ENCODE measurements around the gene MICALL2. TPM values are rescaled to one million over a fixed set of nuclear protein-coding genes. Genes with fewer than 3 reads are reported as not detected.

MICALL2 gene
- total and polyA plus RNA-seq, 2 experiments from 2014 or later: 6.4 to 12.2 TPM

- H3K9ac ChIP-seq: no peak overlapping the region
- no peak overlapping the region for H3K4me2 ChIP-seq (ENCODE audit: unreplicated experiment)
- peak; percentile 39 for DNase-seq
- TF ChIP-seq EZH2 (IDR thresholded peaks at IDR 0.05; ENCODE audit: insufficient read depth, poor library complexity, severe bottlenecking) (no peak), EZH2phosphoT487 (IDR thresholded peaks at IDR 0.05; ENCODE audit: insufficient read depth, low read depth) (no peak)
- H3K4me3 ChIP-seq: no peak overlapping the region
- peaks cover 17% of the 10 kb centered on the region for H3F3A ChIP-seq (ENCODE audit: insufficient read depth)
- no peaks in the 10 kb centered on the region for H4K20me1 ChIP-seq (ENCODE audit: insufficient read depth)
- no peaks in the 10 kb centered on the region for H3K79me2 ChIP-seq (ENCODE audit: insufficient read depth)
- H3K36me3 ChIP-seq (ENCODE audit: low read depth): no peaks in the 10 kb centered on the region
- no peak overlapping the region for H3K27ac ChIP-seq
- WGBS, 2 experiments (ENCODE audit: low coverage in 1 of 2, low lambda C conversion rate in 2 of 2, missing lambda C conversion rate in 2 of 2): 57 to 68% methylated on average over 14 to 18 of the region's 18 CpGs
- in situ Hi-C loops (cut with MboI): no loop called here
- H2AFZ ChIP-seq: no peak overlapping the region
- H3K9me3 ChIP-seq (ENCODE audit: low read depth): no peaks in the 10 kb centered on the region
- H3K9me2 ChIP-seq (ENCODE audit: insufficient read depth): no peaks in the 10 kb centered on the region
- no peaks in the 10 kb centered on the region for H3K27me3 ChIP-seq (replicated peaks; ENCODE audit: insufficient read depth)
- peaks cover 13% of the 10 kb centered on the region for H3K4me1 ChIP-seq (ENCODE audit: insufficient read depth)
These were observed 4.5 kb upstream of the MICALL2 start for GRCh38 chr7:1463676-1464223.

GRCh38 chr7:1461646-1462375 lies 2.5 kb upstream of the MICALL2 start:
- no peak for DNase-seq
- Histone ChIP-seq H3K9me3 (ENCODE audit: low read depth) (no peaks in the 10 kb centered on the region), H3K4me2 (ENCODE audit: unreplicated experiment) (no peak overlapping the region), H3K27ac (no peak overlapping the region), H3K4me1 (ENCODE audit: insufficient read depth) (peaks cover 21% of the 10 kb centered on the region), H3K36me3 (ENCODE audit: low read depth) (no peaks in the 10 kb centered on the region), H3F3A (ENCODE audit: insufficient read depth) (peaks cover 17% of the 10 kb centered on the region), H3K9ac (no peak overlapping the region), H2AFZ (no peak overlapping the region), H3K79me2 (ENCODE audit: insufficient read depth) (peaks cover 19% of the 10 kb centered on the region), H3K27me3 (replicated peaks; ENCODE audit: insufficient read depth) (no peaks in the 10 kb centered on the region), H3K4me3 (no peak overlapping the region), H3K9me2 (ENCODE audit: insufficient read depth) (no peaks in the 10 kb centered on the region), H4K20me1 (ENCODE audit: insufficient read depth) (no peaks in the 10 kb centered on the region)
- in situ Hi-C loops (cut with MboI): no loop called here
- 85 to 87% methylated on average over 13 to 18 of the region's 18 CpGs for WGBS, 2 experiments (ENCODE audit: low coverage in 1 of 2, low lambda C conversion rate in 2 of 2, missing lambda C conversion rate in 2 of 2)
- TF ChIP-seq EZH2 (IDR thresholded peaks at IDR 0.05; ENCODE audit: insufficient read depth, poor library complexity, severe bottlenecking) (no peak), EZH2phosphoT487 (IDR thresholded peaks at IDR 0.05; ENCODE audit: insufficient read depth, low read depth) (no peak)

DNA sequence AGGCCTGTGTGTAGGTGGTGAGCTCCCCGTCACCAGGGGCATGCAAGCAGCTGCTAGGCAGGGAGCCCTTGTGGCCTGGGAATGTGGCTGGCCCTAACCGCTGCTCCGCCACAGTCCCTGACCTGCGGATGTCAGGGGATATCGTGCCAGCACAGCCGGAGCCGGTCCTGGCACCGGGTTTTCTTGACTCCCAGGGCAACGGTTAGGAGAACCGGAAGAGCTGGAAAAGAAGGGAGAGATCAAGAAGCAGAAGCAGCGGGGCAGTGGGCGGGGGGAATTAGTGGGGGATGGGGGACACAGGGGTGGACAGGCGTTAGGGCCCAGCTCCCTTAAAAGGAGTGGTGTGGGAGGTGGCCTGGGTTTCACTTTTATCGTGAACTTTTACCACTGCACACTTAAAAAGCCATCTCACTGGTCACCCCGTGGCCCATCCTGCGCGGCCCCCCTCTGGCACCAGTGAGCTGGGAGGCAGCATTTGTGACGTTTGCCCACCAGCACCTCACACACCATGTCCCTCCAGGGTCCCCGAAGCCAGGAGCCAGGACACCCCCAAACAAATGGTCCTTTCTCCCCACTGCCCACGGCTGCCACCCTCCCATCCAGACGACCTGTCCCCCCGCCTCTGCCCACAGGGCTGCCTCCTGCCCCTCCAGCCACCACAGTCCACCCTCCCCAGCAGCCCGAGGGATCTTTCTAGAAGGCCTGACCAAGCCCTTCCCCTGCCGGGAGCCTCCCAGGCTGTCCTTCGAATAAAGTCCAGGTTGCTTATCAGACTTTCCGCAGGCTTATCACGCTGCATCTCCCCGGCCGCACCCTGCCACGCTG lies 1.8 kb upstream of the MICALL2 start:
- Histone ChIP-seq H3K9ac (peak overlapping the region; percentile 72), H3K27ac (peak overlapping the region; percentile 34)

More for the DNA sequence above, 1.8 kb upstream of the MICALL2 start:
- H3K27me3 ChIP-seq (replicated peaks; ENCODE audit: insufficient read depth): no peaks in the 10 kb centered on the region
- H3K4me2 ChIP-seq (ENCODE audit: unreplicated experiment): peak overlapping the region; percentile 79
- H3K9me2 ChIP-seq (ENCODE audit: insufficient read depth): no peaks in the 10 kb centered on the region
- H3K4me3 ChIP-seq: peak overlapping the region; percentile 67; the same call in 1 of the 2 replicates
- no peak overlapping the region for H2AFZ ChIP-seq
- H4K20me1 ChIP-seq (ENCODE audit: insufficient read depth): no peaks in the 10 kb centered on the region
- peaks cover 27% of the 10 kb centered on the region for H3K79me2 ChIP-seq (ENCODE audit: insufficient read depth)
- no peaks in the 10 kb centered on the region for H3K9me3 ChIP-seq (ENCODE audit: low read depth)
- H3K36me3 ChIP-seq (ENCODE audit: low read depth): no peaks in the 10 kb centered on the region
- peaks cover 21% of the 10 kb centered on the region for H3K4me1 ChIP-seq (ENCODE audit: insufficient read depth)
- H3F3A ChIP-seq (ENCODE audit: insufficient read depth): peaks cover 17% of the 10 kb centered on the region
- DNase-seq: peak; percentile 69
- in situ Hi-C loops (cut with MboI): no loop called here
- WGBS, 2 experiments (ENCODE audit: low coverage in 1 of 2, low lambda C conversion rate in 2 of 2, missing lambda C conversion rate in 2 of 2): 28 to 43% methylated on average over 16 to 30 of the region's 30 CpGs
- no peak for TF ChIP-seq EZH2 (IDR thresholded peaks at IDR 0.05; ENCODE audit: insufficient read depth, poor library complexity, severe bottlenecking)
- TF ChIP-seq EZH2phosphoT487 (IDR thresholded peaks at IDR 0.05; ENCODE audit: insufficient read depth, low read depth): no peak
